HepG2 (cell line): ENCODE results near the gene PRICKLE2. TPM values are rescaled to one million over a fixed set of nuclear protein-coding genes. Genes with fewer than 3 reads are reported as not detected.

Experiments
- AGO1 ChIP-seq: fragments of 200-400 bp; formaldehyde crosslinking; IDR thresholded peaks from 2 replicates; pipeline ENCODE4 v1.6.1; 2017; ENCODE audit warnings: mild to moderate bottlenecking, low read depth, low read length, moderate library complexity; ENCODE audit not compliant: poor library complexity, severe bottlenecking
- HNRNPK ChIP-seq: fragments of 200-400 bp; formaldehyde crosslinking; IDR thresholded peaks from 2 replicates; pipeline ENCODE4 v1.6.1; 2018; ENCODE audit warnings: low read length, low read depth, moderate library complexity, mild to moderate bottlenecking; ENCODE audit not compliant: poor library complexity, severe bottlenecking
- RBAK ChIP-seq: sonication (generic); formaldehyde crosslinking; IDR thresholded peaks from 2 replicates; pipeline ENCODE4 v1.5.1; 2020; ENCODE audit warnings: mild to moderate bottlenecking, missing genetic modification reagents
- SMARCE1 ChIP-seq: fragments of 450-650 bp; IDR thresholded peaks from 2 replicates; pipeline ENCODE4 v1.6.1; 2017; ENCODE audit warnings: borderline replicate concordance
- STAT6 ChIP-seq: sonication (generic); formaldehyde crosslinking; IDR thresholded peaks from 2 replicates; pipeline ENCODE4 v1.4.0; 2020; ENCODE audit warnings: missing genetic modification reagents, mild to moderate bottlenecking, borderline replicate concordance
- ZFP91 ChIP-seq: sonication (generic); formaldehyde crosslinking; IDR thresholded peaks from 2 replicates; pipeline ENCODE4 v1.9.0; 2022; ENCODE audit warnings: missing genetic modification reagents, mild to moderate bottlenecking, borderline replicate concordance
- ZKSCAN8 ChIP-seq: IDR thresholded peaks from 2 replicates; pipeline ENCODE4 v1.6.1; 2016; ENCODE audit warnings: borderline replicate concordance, missing genetic modification reagents, missing compliant biosample characterization
- ZNF296 ChIP-seq: sonication (generic); formaldehyde crosslinking; conservative IDR thresholded peaks from 2 replicates; pipeline ENCODE4 v1.5.0; 2020; ENCODE audit warnings: mild to moderate bottlenecking, missing genetic modification reagents
- ZNF616 ChIP-seq: sonication (generic); formaldehyde crosslinking; IDR thresholded peaks from 2 replicates; pipeline ENCODE4 v1.5.0; 2020; ENCODE audit warnings: low read depth, mild to moderate bottlenecking, missing genetic modification reagents
- ZNF691 ChIP-seq: sonication (generic); formaldehyde crosslinking; IDR thresholded peaks from 2 replicates; pipeline ENCODE4 v1.4.0; 2020; ENCODE audit warnings: missing genetic modification reagents, low read depth, mild to moderate bottlenecking, borderline replicate concordance
- ZNF878 ChIP-seq: sonication (generic); formaldehyde crosslinking; IDR thresholded peaks from 2 replicates; pipeline ENCODE4 v1.8.1; 2023; ENCODE audit warnings: mild to moderate bottlenecking, missing genetic modification reagents, moderate library complexity
- polyA plus RNA-seq, 8 experiments: library from polyadenylated mRNA; depleted of rRNA in 3 of 8; stranded (reverse) in 7 of 8; unstranded in 1 of 8; fragments of >200 nt; fragmentation: Illumina TruSeq in 4 of 8; extraction: Trizol in 4 of 8; gene quantifications; 2 replicates each; pipeline versions ENCODE4 v1.2.1 to v1.2.3, GENCODE V29; 2011 to 2016; ENCODE audit warnings: low read depth in 4 of 8, missing spikeins in 1 of 8, mixed read lengths in 1 of 8; ENCODE audit not compliant: insufficient read depth in 1 of 8
- total RNA-seq, 5 experiments: library from RNA; depleted of rRNA; stranded (reverse); fragments of >200 nt; fragmentation: Illumina TruSeq; extraction: Trizol; gene quantifications; 2 replicates each; pipeline ENCODE4 v1.2.3, GENCODE V29; 2016; ENCODE audit warnings: low read depth in 1 of 5

The PRICKLE2 gene
- total and polyA plus RNA-seq, 2 of the 13 experiments (the other 11 are each of a cell fraction or from before 2014, with no cell fraction given): 0.01 to 0.07 TPM

- TF ChIP-seq ZFP91 (CRISPR knock-in tag) (no peak), STAT6 (CRISPR knock-in tag) (no peak), RBAK (CRISPR knock-in tag) (no peak), ZNF878 (CRISPR knock-in tag) (no peak), AGO1 (no peak), ZKSCAN8 (CRISPR knock-in tag) (no peak), HNRNPK (no peak), ZNF616 (no peak), SMARCE1 (no peak), ZNF296 (no peak), ZNF691 (CRISPR knock-in tag) (no peak)
These were observed 57.9 kb downstream of the PRICKLE2 start (continued) for GRCh38 chr3:64167351-64167750.
